K562 (cell line): ENCODE data around the gene CMSS1. TPM values are rescaled to one million over a fixed set of nuclear protein-coding genes. Genes with fewer than 3 reads are reported as not detected.

Experiments used
- ARID2 ChIP-seq: fragments of 450-650 bp; IDR thresholded peaks from 2 replicates; pipeline ENCODE4 v1.6.1; 2017; ENCODE audit warnings: antibody characterized with exemption, mild to moderate bottlenecking
- CC2D1A ChIP-seq: fragments of 450-650 bp; IDR thresholded peaks from 2 replicates; pipeline ENCODE4 v1.6.1; 2017; ENCODE audit warnings: mild to moderate bottlenecking
- ETV6 ChIP-seq, 3 experiments: fragments of 150-350 bp in 1 of 3; sonication (generic) in 1 of 3; formaldehyde crosslinking in 1 of 3; IDR thresholded peaks; 2 replicates each; pipeline versions ENCODE4 v1.6.1 to v1.8.0; 2014 to 2022; ENCODE audit warnings: borderline replicate concordance in 2 of 3, low read depth in 2 of 3, antibody characterized with exemption in 1 of 3, low read length in 1 of 3, mild to moderate bottlenecking in 1 of 3, missing genetic modification reagents in 1 of 3
- HDAC8 ChIP-seq: fragments of 450-650 bp; IDR thresholded peaks from 2 replicates; pipeline ENCODE4 v1.6.1; 2016; ENCODE audit warnings: mild to moderate bottlenecking, missing genetic modification characterization, moderate library complexity, missing compliant biosample characterization
- HOXB6 ChIP-seq: fragments of 250-450 bp; sonication (Bioruptor Pico); IDR thresholded peaks from 2 replicates; pipeline ENCODE4 v1.5.1; 2022; ENCODE audit warnings: mild to moderate bottlenecking, borderline replicate concordance
- KDM4B ChIP-seq, 2 experiments: fragments of 450-650 bp in 1 of 2; sonication (generic) in 1 of 2; IDR thresholded peaks; 2 replicates each; pipeline ENCODE4 v1.6.1; 2016 to 2017; ENCODE audit warnings: borderline replicate concordance in 2 of 2, antibody characterized with exemption in 1 of 2, low read depth in 1 of 2, mild to moderate bottlenecking in 1 of 2
- KLF13 ChIP-seq: fragments of 450-650 bp; IDR thresholded peaks from 2 replicates; pipeline ENCODE4 v1.6.1; 2016; ENCODE audit warnings: missing genetic modification characterization, low read depth, mild to moderate bottlenecking, missing compliant biosample characterization, moderate library complexity, borderline replicate concordance
- PCBP1 ChIP-seq: fragments of 200-400 bp; formaldehyde crosslinking; IDR thresholded peaks from 2 replicates; pipeline ENCODE4 v1.6.1; 2018; ENCODE audit warnings: mild to moderate bottlenecking, low read depth, low read length; ENCODE audit not compliant: poor library complexity, severe bottlenecking
- PHF8 ChIP-seq: fragments of 200-600 bp; sonication (generic); IDR thresholded peaks from 2 replicates; pipeline ENCODE4 v1.6.1; 2012; ENCODE audit warnings: mixed run types, mild to moderate bottlenecking, inconsistent platforms, low read length, moderate library complexity, borderline replicate concordance
- PURB ChIP-seq: sonication (generic); formaldehyde crosslinking; IDR thresholded peaks from 2 replicates; pipeline ENCODE4 v1.9.0; 2021; ENCODE audit warnings: low read depth, mild to moderate bottlenecking, missing genetic modification reagents
- RBM25 ChIP-seq: fragments of 200-400 bp; formaldehyde crosslinking; IDR thresholded peaks from 2 replicates; pipeline ENCODE4 v1.6.1; 2018; ENCODE audit warnings: low read length, low read depth, moderate library complexity; ENCODE audit not compliant: severe bottlenecking
- RFX1 ChIP-seq: fragments of 450-650 bp; IDR thresholded peaks from 2 replicates; pipeline ENCODE4 v1.6.1; 2016; ENCODE audit warnings: mild to moderate bottlenecking, moderate library complexity
- TARDBP ChIP-seq: fragments of 450-650 bp; IDR thresholded peaks from 2 replicates; pipeline ENCODE4 v1.6.1; 2016
- TCF7 ChIP-seq: sonication (generic); IDR thresholded peaks from 2 replicates; pipeline ENCODE4 v1.6.1; 2016; ENCODE audit warnings: antibody characterized with exemption, borderline replicate concordance
- ZNF134 ChIP-seq: fragments of 250-450 bp; sonication (Bioruptor Pico); conservative IDR thresholded peaks from 2 replicates; pipeline ENCODE4 v1.4.0; 2020
- ZNF696 ChIP-seq: fragments of 250-450 bp; sonication (Bioruptor Pico); conservative IDR thresholded peaks from 2 replicates; pipeline ENCODE4 v1.4.0; 2020; ENCODE audit warnings: mild to moderate bottlenecking, moderate library complexity
- ZNF717 ChIP-seq: fragments of 250-450 bp; sonication (Bioruptor Pico); IDR thresholded peaks from 2 replicates; pipeline ENCODE4 v1.5.0; 2021
- ZNF79 ChIP-seq: fragments of 250-450 bp; sonication (Bioruptor Pico); IDR thresholded peaks from 2 replicates; pipeline ENCODE4 v1.4.0; 2020; ENCODE audit warnings: low read depth, mild to moderate bottlenecking, moderate library complexity
- polyA plus RNA-seq, 8 experiments: library from polyadenylated mRNA; depleted of rRNA in 4 of 8; stranded (reverse) in 5 of 8; unstranded in 3 of 8; fragments of >200 nt; fragmentation: Nextera tagmentation in 2 of 8; fragmentation: Illumina TruSeq in 1 of 8; extraction: Ambion mirVana in 2 of 8; extraction: Trizol in 1 of 8; gene quantifications; 2 replicates each; pipeline versions ENCODE4 v1.2.1 to v1.2.3, GENCODE V29; 2011 to 2014; ENCODE audit warnings: inconsistent platforms in 1 of 8, missing spikeins in 1 of 8
- total RNA-seq, 7 experiments: library from RNA; depleted of rRNA in 6 of 7; stranded (reverse); fragments of >200 nt in 6 of 7; fragmentation: Illumina TruSeq in 2 of 7; extraction: Trizol in 2 of 7; gene quantifications; 2 replicates each; pipeline versions ENCODE4 v1.2.1 to v1.2.3, GENCODE V29; 2011 to 2021; ENCODE audit warnings: low replicate concordance in 1 of 7
- TF ChIP-seq, protein P1 (sequence below): IDR thresholded peaks from 2 replicates; pipeline ENCODE4 v1.6.1; 2016; ENCODE audit warnings: missing genetic modification characterization, missing compliant biosample characterization
- TF ChIP-seq, protein P2 (sequence below), 2 experiments: IDR thresholded peaks in 1 of 2; conservative IDR thresholded peaks in 1 of 2; 2 replicates each; pipeline ENCODE4 v1.6.1; 2016; ENCODE audit warnings: low read depth in 2 of 2, mild to moderate bottlenecking in 1 of 2, missing compliant biosample characterization in 1 of 2, missing genetic modification characterization in 1 of 2, moderate library complexity in 1 of 2
- TF ChIP-seq, protein P3 (sequence below): fragments of 250-450 bp; sonication (Bioruptor Pico); IDR thresholded peaks from 2 replicates; pipeline ENCODE4 v1.5.0; 2021
- TF ChIP-seq, protein P4 (sequence below): sonication (generic); formaldehyde crosslinking; IDR thresholded peaks from 2 replicates; pipeline ENCODE4 v1.8.0; 2022; ENCODE audit warnings: mild to moderate bottlenecking, missing genetic modification reagents

Gene CMSS1
- total and polyA plus RNA-seq, 9 of the 15 experiments (the other 6 are each of a cell fraction or from before 2014, with no cell fraction given) = 46.9 to 109 (median 72.3) TPM

DNA sequence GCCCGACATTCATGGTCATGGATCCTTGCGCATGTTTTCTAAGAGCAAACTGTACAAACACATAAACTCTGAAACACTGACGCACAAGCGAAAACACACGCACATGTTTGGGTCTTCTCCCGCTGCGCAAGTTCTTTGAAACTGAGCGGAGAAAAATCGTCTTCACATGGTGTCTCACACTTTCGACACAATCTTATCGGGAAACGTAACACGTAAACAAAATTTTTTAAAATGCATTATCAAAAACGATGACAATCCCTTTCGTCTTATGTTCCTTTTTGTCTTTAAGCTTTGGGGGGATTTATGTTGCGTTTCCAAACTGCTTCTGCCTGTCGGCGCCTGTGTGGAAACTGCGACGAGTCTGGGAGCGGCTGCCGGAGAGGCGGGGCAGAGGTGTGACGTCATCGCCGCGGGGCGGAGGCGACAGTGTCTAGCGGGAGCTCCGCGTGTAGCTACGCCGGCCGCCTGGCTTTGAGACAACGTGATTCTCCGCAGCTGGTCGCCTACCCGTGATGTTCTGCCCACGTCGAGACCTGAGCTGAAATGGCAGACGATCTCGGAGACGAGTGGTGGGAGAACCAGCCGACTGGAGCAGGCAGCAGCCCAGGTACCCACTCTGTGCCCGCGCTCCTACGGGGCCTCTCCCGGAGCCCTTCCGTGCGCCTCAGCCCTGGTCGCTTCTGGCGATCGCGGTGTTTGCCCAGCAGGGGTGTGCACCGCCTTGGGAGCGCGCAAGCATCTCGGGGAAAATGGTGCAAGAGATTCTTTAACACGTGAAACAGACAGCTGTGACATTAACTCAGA is at the start of gene CMSS1 (continued):
- TF ChIP-seq, protein P1, sequence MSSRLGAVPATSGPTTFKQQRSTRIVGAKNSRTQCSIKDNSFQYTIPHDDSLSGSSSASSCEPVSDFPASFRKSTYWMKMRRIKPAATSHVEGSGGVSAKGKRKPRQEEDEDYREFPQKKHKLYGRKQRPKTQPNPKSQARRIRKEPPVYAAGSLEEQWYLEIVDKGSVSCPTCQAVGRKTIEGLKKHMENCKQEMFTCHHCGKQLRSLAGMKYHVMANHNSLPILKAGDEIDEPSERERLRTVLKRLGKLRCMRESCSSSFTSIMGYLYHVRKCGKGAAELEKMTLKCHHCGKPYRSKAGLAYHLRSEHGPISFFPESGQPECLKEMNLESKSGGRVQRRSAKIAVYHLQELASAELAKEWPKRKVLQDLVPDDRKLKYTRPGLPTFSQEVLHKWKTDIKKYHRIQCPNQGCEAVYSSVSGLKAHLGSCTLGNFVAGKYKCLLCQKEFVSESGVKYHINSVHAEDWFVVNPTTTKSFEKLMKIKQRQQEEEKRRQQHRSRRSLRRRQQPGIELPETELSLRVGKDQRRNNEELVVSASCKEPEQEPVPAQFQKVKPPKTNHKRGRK (tag) = no peak
- TF ChIP-seq KDM4B (IDR thresholded peaks at IDR 0.05; ENCODE audit: borderline replicate concordance in 2 of 2, low read depth in 1 of 2) (no peak), PURB (CRISPR knock-in tag) (no peak), RFX1 (no peak), PHF8 (peak; percentile 81; the same call in 1 of the 2 replicates), ETV6 (IDR thresholded peaks at IDR 0.05; ENCODE audit: borderline replicate concordance in 1 of 2, low read depth in 2 of 2, low read length in 1 of 2) (no peak), ETV6 (CRISPR knock-in tag; IDR thresholded peaks at IDR 0.05; ENCODE audit: borderline replicate concordance) (no peak), TARDBP (no peak), RBM25 (no peak), ZNF696 (CRISPR knock-in tag) (no peak), HOXB6 (no peak), ZNF79 (CRISPR knock-in tag) (no peak), HDAC8 (tag) (no peak), ARID2 (no peak), PCBP1 (no peak), ZNF134 (CRISPR knock-in tag) (no peak), TCF7 (no peak), KLF13 (tag) (peak; percentile 52; the same call in 1 of the 2 replicates), CC2D1A (peak; percentile 24; the same call in 1 of the 2 replicates), ZNF717 (CRISPR knock-in tag) (no peak)
- TF ChIP-seq, protein P2, sequence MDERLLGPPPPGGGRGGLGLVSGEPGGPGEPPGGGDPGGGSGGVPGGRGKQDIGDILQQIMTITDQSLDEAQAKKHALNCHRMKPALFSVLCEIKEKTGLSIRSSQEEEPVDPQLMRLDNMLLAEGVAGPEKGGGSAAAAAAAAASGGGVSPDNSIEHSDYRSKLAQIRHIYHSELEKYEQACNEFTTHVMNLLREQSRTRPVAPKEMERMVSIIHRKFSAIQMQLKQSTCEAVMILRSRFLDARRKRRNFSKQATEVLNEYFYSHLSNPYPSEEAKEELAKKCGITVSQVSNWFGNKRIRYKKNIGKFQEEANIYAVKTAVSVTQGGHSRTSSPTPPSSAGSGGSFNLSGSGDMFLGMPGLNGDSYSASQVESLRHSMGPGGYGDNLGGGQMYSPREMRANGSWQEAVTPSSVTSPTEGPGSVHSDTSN (CRISPR knock-in tag; IDR thresholded peaks at IDR 0.05; ENCODE audit: low read depth) = no peak
- TF ChIP-seq, protein P2 (tag; conservative IDR thresholded peaks at IDR 0.05; ENCODE audit: low read depth) = no peak
- TF ChIP-seq, protein P3, sequence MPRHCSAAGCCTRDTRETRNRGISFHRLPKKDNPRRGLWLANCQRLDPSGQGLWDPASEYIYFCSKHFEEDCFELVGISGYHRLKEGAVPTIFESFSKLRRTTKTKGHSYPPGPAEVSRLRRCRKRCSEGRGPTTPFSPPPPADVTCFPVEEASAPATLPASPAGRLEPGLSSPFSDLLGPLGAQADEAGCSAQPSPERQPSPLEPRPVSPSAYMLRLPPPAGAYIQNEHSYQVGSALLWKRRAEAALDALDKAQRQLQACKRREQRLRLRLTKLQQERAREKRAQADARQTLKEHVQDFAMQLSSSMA (CRISPR knock-in tag) = no peak
- TF ChIP-seq, protein P4, sequence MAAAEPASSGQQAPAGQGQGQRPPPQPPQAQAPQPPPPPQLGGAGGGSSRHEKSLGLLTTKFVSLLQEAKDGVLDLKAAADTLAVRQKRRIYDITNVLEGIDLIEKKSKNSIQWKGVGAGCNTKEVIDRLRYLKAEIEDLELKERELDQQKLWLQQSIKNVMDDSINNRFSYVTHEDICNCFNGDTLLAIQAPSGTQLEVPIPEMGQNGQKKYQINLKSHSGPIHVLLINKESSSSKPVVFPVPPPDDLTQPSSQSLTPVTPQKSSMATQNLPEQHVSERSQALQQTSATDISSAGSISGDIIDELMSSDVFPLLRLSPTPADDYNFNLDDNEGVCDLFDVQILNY (CRISPR knock-in tag) = no peak
